Stimulated activated CD4-positive, alpha-beta T cell treated with anti-CD3 and anti-CD28 coated beads, Interleukin-2, amount 100 ng/mL, for 4 hours (primary cell): ENCODE measurements around the gene COL4A2.
"Not testable (repeated sequence)": the region's sequence is repeated elsewhere in the genome, so short reads cannot be mapped to it uniquely, and the experiment has no call there.

ENCODE experiments used
- DNase-seq: peaks from one replicate; pipeline ENCODE4 v3.0.0-alpha.2; 2020; ENCODE audit warnings: low read depth

Gene COL4A2

DNA sequence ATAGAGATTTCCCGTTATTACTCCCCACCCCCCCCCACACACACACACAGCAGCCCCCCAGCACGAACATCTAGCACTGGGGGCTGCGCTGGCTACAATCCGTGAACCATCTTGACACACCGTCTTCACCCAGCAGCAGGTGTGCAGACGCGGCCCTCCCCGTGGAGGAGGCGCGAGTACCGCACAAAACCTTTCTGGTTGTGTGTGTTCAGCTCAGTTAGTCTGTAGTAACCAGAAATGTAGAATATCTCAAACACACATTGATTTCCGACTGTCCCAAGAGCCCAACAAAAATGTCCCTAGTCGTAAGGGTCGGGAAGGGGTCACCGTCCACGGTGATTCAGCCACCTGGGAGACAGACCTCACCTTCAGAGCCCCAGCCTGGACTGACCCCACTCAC is 131.7 kb downstream of the COL4A2 start:
- DNase-seq, result no peak

DNA sequence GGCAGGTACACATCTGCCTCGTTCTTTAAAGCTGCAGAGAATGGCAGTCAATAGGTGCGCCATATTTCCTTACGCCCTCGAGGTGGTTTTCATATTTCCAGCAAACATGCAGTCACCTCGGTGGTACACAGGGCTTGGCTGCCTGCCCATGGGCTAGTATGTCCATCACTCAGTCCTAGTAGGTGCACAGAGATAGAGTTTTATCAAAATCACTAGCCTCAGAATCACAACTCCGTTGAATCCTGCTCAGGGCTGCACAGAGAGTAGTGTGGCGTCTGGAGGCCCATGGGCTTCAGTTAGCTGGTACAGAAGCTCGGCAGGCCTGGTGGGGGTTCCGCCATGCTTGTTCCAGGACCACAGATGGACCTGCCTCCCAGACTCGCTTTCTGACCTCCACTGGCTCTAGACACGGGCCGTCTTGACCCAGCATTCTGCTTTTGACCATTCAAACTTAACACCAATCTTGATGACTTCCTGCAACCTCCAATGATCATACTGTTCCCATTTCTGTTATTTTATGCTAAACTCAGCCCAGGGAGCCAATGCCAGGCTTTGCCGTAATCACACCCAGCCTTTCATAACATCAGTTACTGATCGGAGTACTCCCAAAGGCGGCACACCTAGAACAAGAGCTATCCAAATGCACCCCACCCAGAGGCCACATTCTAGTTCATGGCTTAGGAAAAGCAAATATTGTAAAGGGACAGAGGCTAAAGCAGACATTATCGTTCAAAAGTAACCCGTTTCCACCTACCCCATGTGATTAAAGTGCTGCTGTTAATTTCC is 134.1 kb downstream of the COL4A2 start:
- no peak for DNase-seq

DNA sequence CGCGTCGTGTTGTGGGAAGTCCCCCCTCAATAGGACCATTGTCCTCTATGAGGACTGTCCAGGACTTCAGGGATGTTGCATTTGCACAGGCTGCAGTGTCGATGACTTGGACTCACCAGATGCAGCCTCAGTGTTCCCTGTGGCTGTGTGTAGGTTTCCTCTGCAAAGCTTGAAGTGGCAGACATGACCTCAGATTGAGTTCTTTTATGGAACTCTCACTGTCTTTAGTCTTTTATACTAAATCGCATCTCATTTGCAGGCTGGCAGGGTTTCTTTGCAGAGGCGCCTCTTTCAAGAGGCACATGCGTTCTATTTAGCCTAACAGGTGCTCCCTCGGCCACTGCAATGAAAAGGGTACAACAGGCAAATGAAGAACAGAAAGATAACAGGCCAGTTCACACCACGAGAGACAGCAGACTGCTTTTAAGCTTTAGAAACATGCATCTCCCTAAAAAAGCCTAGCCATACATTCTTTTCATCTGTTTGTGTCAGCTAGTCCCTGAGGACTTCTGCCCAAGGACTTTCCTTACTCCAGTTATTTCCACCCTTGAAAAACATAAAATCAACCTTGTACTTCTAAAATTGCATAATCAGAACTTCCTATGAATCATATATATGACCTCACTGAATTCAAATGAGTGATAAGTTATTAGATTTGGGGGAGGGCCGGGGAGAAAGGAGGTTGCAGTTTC is 136.0 kb downstream of the COL4A2 start:
- DNase-seq, result no peak

DNA sequence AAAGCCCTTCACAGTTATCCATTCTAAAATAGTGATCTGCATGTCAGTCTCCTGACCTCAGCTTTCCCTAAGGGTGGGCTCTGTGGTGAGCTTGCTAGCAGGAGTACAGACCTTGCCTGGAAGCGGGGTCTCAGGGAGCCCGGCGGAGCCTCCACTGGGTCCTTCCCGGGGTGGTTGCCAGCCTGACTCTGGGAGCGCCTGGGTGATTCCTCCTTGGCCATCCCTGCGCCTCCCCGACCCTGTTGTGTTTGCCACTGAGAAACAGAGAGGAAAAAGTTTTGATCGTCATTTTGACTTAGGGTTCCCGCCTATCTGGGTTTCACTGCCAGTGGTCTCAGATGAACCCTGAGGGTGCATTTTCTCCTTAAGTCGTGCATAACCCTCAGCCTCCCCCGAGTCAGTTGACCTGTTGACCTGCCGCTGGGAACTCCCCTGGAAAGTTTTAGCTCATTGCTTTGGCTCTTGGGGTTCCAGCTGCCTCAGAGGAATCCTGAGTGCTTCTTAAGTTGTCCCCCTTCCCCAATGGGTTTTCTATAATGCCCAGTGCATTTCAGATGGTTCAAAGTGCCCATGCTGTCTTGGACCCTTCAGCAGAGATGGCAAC is 136.6 kb downstream of the COL4A2 start:
- no peak for DNase-seq

DNA sequence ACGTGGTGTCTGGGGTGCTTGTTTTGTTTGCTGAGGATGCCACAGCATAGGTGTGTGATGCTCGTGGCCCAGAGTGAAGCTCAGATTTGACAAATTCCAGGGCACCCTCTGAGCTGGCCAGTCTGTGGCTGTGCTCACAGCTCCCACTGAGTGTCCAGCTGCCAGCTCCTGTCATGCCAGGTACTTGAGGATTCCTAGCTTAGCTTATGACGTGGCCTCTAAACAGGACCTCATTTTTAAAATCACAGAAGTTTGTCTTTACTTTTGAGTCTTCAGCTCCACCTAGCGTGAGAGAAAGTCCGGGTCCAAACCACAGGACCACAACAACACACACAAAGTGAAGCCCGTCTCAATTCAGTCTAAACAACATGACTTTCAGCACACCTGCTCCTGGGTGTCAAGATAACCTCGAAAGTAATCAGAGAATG is 137.2 kb downstream of the COL4A2 start:
- no peak for DNase-seq

DNA sequence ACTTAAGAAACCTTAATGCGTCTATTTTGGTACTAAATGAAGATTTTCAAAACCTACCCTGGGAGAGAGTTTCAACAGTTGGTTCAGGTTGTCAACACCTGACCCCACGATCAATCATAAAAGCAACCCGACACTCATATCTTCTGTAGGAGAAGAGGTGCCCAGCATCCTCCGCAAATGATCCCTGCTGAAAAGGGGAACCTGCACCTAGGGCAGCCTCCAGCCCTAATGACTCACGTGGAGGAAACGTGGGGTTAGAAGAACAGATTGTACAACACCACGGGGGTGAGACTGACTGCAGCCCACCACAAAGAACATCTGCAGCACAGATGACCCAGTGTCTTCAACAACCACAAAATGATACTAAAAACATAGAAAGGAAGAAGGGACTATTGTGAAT is 138.1 kb downstream of the COL4A2 start:
- no peak for DNase-seq

DNA sequence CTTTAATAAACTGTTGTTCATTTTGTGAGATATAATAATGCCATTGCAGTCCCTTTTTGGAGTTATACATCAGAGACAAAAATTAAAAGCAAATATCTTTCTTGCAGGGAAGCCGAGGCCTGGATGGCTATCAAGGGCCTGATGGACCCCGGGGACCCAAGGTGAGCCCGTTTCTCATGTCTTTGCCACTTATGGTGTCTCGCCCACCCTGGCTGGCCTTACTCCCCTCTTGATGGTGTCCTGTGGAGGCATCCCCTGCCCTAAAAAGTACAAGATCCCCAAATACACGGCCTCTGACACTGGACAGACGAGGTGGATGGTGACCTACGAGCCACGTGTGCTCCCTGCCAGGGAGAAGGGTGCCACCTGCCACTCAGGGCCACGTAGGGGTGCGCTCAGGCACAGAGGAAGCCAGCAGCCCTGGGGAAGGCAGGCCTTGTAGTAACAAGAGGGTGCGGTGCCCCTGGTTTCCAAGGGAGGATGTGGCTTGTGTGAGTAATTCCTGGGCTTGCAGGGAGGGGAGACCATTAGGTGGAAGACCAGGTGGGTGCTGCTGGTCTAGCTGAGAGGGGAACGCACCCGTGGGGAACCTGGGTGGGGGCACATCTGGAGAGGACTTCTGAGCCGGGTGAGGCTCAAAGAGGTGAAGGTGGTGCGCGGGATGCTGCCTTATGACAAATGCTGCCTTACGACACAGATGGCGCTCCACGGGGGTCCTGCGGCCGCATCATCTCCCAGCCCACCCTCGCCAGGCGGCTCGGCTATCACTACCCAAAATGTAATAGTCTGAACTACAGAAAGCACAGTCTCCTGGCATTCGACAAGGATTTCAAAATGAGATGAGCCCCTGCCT is 138.9 kb downstream of the COL4A2 start:
- DNase-seq, result no peak

DNA sequence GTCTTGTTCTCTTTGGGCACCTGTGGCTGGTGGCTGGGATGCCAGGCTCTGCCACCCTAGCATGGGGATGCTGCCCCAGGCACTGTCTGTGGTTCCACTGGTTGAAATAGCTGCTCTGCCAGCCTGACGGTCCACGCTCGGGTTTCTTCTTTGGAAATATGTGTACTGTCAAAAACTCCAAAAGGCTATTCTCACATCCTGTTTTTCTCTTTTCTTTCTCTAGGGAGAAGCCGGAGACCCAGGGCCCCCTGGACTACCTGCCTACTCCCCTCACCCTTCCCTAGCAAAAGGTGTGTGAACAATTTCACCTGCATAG is 139.4 kb downstream of the COL4A2 start:
- DNase-seq, result no peak

DNA sequence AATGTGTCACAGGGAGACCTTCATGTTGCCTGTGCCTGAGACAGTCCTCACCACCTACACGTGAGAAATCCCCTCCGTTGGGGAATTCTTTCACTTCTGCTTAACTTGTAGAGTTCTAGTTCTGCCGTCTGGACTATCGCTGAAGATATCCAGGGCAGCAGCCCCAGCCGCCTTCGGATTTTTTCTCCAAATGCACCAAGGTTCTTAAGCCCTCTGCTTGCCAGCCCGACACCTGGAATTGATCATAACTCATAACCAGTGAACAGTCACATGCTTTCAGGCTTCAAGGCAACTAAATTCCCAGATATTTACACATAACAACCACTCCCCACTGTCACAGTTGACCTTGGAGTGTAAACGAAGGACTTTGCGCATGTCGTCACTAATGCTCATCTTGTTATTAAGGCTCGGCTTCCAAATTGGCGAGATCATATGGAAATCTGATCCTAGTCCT is 140.0 kb downstream of the COL4A2 start:
- DNase-seq, result no peak

DNA sequence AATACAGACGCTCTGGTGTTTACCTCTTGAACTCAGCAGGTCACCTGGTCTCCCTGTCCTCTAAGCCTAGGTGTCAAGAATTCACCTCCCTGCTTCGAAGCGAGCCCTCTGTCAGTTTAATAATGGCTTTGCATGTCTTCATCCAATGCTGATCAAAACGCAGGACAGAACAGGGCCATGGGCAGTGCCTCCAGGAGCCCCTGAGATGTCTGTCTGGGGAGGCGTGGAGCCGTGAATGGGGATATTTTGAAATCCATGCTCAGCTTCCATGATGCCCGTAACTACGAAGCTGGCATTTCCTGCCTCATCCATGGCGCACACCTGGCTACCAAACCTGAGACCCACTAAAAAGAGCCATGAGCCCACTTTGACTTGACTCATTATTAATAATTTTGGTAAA is 140.7 kb downstream of the COL4A2 start:
- no peak for DNase-seq

DNA sequence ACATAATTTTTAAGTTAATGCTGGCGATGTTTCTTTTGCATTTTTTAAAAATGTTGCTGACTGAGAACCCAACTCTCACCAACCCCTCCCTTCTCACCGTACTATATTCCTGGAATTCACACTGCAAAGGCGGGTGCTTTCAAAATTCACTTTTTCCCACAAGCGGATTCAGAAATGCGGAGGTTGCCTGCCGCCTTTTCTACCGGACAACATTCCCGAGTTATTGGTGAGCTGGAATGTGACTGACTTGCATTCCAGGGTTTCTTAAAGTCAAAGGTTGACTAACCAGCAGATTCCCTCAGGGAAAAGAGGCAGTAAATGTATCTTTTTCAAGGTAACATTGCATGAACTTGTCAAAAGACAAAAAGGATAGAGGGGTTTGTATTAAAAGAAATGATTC is 141.1 kb downstream of the COL4A2 start:
- no peak for DNase-seq

DNA sequence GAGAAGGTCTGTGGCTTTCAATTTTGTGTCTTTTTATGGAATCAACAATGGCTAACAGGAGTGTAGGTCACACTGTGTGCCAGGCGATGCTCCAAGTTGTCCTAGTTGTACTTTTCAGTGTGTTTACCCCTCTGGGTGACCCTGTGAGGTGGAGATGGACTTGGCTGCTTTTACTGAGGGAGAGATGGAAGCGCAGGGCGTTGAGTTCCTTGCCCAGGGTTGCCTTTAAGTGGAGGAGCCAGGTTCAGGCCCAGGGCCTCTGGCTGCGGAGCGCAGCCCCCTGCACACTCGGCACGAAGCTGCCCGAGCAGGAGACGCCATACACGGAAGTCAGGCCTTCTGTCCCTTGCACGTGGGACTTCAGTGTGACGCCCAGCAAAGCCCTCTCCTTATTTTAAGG is 141.6 kb downstream of the COL4A2 start:
- DNase-seq, result no peak

DNA sequence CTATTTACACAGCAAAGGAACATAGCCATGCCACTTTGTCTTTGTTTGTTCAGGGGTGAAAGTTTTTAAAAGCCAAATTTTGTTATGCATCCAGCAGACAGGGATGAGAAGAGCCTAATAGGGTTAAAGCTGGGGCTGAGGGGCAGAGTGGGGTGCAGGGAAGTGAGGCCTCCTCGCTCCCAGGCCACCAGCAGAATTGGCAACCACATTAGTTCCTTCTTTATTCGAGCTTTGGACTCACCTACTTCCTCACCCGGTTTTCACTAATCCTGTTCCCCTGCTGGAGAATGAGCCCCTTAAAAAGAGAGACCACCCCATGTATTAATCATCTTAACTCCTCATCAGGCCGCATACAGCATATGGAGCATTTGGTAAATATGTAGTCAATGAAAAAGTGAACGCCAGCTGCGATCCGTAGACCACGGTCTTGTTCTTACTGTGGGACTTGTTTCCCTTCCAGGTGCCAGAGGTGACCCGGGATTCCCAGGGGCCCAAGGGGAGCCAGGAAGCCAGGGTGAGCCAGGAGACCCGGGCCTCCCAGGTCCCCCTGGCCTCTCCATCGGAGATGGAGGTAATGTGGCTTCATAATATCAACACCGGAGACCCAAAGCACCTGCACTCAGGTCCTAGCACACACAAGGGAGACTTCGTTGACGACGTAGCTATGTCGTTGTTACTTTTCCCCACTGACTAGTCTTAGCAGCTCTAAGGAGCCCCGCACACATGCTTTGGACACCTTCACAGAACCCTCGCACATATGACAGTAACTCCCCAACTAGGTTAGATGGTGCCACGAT is 142.3 kb downstream of the COL4A2 start:
- DNase-seq, result no peak

DNA sequence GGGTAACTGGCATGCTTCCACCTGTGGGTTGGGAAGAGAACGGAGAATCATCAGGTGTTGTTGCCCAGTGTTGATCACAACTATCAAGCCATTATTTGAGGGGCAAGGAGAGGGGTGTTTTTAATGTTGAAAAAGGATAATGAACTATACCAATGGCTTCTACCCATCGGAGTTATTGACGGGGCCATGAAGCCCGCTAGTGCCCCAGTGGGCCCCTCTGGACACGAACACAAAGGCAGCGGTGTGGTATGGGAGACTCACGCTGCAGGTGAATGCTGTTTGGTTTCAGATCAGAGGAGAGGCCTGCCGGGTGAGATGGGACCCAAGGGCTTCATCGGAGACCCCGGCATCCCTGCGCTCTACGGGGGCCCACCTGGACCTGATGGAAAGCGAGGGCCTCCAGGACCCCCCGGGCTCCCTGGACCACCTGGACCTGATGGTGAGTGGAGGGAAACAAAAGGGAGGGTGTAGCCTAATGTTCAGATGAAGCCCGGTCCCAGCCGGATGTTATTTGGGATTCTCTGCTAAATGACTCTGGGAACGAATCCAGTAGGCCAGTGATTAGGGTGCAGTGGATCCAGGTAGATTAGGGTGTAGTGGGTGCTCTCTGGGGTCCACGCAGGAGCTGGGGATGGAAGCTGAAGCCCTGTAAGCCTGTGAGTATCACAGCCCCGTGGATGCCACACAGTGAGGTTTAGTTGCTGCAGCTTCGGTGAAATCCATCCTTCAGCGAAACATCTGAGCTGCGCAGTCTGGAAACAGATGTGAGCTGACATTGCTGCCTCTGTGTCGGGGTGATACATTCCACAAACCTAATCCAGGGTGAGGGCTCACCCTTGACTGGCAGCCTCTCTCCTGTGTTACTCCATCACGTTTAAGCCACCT is 143.2 kb downstream of the COL4A2 start:
- no peak for DNase-seq

DNA sequence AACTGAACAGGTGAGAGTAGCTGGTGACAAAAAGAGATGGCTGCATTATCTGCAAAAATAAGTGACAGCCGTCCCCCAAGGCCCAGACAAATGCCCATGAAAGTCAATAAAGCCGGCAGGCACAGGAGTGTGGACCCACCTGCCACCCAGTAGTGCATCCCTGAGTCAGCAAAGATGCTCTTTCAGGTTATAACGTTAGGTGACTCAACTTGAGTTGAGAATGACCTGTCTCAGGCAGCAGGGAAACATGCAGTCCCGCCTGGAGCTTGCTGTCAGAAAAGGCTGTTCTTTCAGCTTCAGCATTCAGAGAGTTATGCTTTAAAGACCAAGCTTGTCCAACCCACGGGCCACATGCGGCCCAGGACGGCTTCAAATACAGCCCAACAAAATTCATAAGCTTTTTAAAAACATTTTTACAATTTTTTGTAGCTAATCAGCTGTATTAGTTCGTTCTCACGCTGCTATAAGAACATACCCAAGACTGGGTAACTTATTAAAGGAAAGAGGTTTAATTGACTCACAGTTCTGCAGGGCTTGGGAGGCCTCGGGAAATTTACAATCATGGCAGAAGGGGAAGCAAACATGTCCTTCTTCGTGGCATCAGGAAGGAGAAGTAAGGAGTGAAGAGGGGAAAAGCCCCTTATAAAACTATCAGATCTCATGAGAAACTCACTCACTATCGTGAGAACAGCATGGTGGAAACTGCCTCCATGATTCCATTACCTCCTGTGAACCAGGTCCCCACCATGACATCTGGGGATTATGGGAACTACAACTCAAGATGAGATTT is 144.1 kb downstream of the COL4A2 start:
- DNase-seq, result no peak

DNA sequence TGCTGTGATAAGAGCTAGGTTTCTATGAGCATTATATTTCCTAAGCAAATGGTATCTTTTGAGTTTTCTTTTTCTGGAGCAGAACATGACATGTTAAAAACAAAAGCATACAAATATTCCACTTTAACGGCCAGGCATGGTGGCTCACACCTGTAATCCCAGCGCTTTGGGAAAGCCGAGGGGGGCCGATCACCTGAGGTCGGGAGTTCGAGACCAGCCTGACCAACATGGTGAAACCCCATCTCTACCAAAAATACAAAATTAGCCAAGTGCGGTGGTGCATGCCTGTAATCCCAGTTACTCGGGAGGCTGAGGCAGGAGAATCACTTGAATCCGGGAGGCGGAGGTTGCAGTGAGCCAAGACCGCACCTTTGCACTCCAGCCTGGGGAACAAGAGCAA is 146.0 kb downstream of the COL4A2 start:
- not testable (repeated sequence) for DNase-seq

DNA sequence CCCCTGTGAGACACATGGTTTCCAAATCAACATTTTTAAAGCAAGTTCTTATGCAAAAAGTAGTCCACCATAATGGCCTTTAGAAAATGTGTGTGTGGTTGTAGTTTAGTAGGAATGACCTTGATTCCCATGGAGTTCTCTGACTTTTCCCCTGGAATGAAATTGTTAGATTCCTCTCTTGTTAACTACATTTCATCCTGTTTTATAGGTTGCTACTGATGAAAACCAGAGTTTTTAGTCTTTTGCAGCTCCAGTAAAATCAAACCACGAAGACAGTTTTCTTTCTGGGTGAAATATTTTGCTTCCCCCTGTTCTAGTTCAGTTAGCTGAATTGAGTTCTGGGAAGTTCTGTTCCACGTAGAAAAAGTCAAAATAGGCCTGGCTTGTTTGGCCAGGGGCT is 146.7 kb downstream of the COL4A2 start:
- no peak for DNase-seq

DNA sequence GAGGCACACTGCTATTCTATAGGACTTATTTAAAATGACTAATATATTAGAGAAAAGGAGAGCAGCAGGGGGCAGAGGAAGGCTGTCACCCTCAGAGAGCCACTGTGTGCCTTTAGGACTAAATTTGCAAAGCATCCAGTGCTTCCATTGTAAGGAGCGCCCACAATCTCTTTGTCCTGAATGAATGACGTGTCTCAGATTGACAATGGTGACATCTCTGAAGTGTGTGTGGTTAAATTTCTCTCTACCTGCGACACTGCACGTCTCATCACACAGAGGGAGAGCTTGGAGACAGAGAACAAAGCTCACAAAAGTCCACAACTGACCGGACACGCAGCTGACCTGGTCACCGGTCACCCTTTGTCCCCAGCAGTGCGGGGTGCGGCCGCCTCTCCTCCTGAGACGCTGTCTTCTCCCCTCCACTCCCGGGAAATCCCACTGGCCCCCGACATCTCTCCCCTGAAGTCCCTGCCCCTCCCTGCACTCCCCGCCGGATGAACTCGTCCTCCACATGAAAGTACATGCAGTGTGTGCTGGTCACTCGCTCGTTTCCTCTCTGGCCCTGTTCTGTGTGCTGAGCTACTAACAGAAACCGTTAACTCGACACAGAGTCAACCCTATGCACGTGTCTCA is 147.3 kb downstream of the COL4A2 start:
- no peak for DNase-seq

DNA sequence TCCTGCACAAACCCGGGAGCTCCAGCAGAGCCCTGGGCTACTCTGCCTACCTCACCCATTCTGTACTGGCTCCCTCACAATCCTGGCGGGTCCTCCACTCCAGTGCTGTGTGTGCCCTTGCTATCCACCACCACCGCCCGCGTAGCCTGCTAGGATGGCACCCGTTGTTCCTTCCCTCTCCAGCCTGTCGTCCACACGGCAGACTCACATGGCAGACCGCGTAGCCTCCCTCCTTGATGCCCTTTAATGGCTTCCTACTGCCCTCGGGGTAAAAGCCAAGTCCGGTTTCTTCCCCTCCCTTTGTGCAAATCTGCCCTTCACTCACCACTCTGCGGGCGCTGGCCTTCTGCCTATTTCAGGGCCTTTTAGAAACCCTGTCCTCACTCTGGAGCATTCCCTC is 147.9 kb downstream of the COL4A2 start:
- no peak for DNase-seq
